BJ (cell line): ENCODE measurements around the gene AKAP5. TPM values are rescaled to one million over a fixed set of nuclear protein-coding genes. Genes with fewer than 3 reads are reported as not detected.

Experiments used
- CTCF ChIA-PET: fragments of 350-600 bp; formaldehyde crosslinking; extraction: SDS; loops from one replicate; lab custom pipeline; 2021; ENCODE audit warnings: antibody characterized with exemption, inconsistent platforms; lab: Yijun Ruan, JAX
- POLR2A ChIA-PET: fragments of 300-600 bp; sonication (Branson Sonifier 250); formaldehyde crosslinking; extraction: SDS; loops from one replicate; lab custom pipeline; 2021; ENCODE audit warnings: antibody characterized with exemption; lab: Charles Lee
- DNase-seq: peaks from one replicate; pipeline ENCODE4 v3.0.0-alpha.2; 2011; ENCODE audit warnings: low read depth
- H3K27me3 ChIP-seq: 2 replicates; pipeline ENCODE4 v1.6.0; 2011; ENCODE audit warnings: low read length; ENCODE audit not compliant: control insufficient read depth, insufficient read depth
- H3K36me3 ChIP-seq: 2 replicates; pipeline ENCODE4 v1.5.1; 2011; ENCODE audit warnings: low read length; ENCODE audit not compliant: control insufficient read depth, insufficient read depth
- H3K4me3 ChIP-seq: 2 replicates; pipeline ENCODE4 v1.5.1; 2011; ENCODE audit warnings: low read depth, mild to moderate bottlenecking, control low read depth, low read length
- CTCF ChIP-seq: IDR thresholded peaks from 2 replicates; pipeline ENCODE4 v1.5.1; 2011; ENCODE audit warnings: low read depth, mild to moderate bottlenecking, control low read depth, inconsistent platforms, low read length, moderate library complexity; ENCODE audit not compliant: insufficient read depth
- polyA plus RNA-seq: library from polyadenylated mRNA; depleted of rRNA; stranded (reverse); fragments of >200 nt; gene quantifications from 2 replicates; pipeline ENCODE4 v1.2.3, GENCODE V29; 2011

The AKAP5 gene
- polyA plus RNA-seq, 1 experiment, result 0.17 TPM

- no peaks in the 10 kb centered on the region for H3K27me3 ChIP-seq
- CTCF ChIA-PET, result interaction anchor here (0.6 to 4.6 kb wide), 4 partner anchors 10 to 1108 kb away, joined by 3 to 30 read pairs (median 4); no protein-coding TSS in a partner anchor
- no peak for DNase-seq
- TF ChIP-seq CTCF, result no peak
- H3K4me3 ChIP-seq, result no peak overlapping the region
- POLR2A ChIA-PET, result interaction anchor here (0.7 kb wide), 2 partner anchors 27 to 77 kb away, joined by 4 to 6 read pairs; no protein-coding TSS in a partner anchor
- peaks cover 1% of the 10 kb centered on the region for H3K36me3 ChIP-seq
These were observed 44.1 kb upstream of the AKAP5 start for GRCh38 chr14:64421166-64421565.

- no peak overlapping the region for H3K4me3 ChIP-seq
- ChIA-PET POLR2A (no interaction called here), CTCF (interaction anchor here (0.6 to 4.6 kb wide), 2 partner anchors 9 to 1109 kb away, joined by 3 to 30 read pairs; no protein-coding TSS in a partner anchor)
- no peaks in the 10 kb centered on the region for H3K27me3 ChIP-seq
- DNase-seq, result no peak
- peaks cover 1% of the 10 kb centered on the region for H3K36me3 ChIP-seq
- no peak for TF ChIP-seq CTCF
These were observed 43.3 kb upstream of the AKAP5 start for GRCh38 chr14:64422005-64422404.

- H3K36me3 ChIP-seq, result peaks cover 3% of the 10 kb centered on the region
- no peaks in the 10 kb centered on the region for H3K27me3 ChIP-seq
- CTCF ChIA-PET, result interaction anchor here (0.6 to 4.6 kb wide), 3 partner anchors 8 to 79 kb away, joined by 3 to 30 read pairs (median 4); no protein-coding TSS in a partner anchor
- TF ChIP-seq CTCF, result no peak
- POLR2A ChIA-PET, result interaction anchor here (0.5 kb wide), 1 partner anchor 40 kb away, joined by 5 read pairs; no protein-coding TSS in a partner anchor
- no peak for DNase-seq
- H3K4me3 ChIP-seq, result no peak overlapping the region
These were observed 42.5 kb upstream of the AKAP5 start for GRCh38 chr14:64422756-64423155.

GRCh38 chr14:64423987-64424386 lies 41.3 kb upstream of the AKAP5 start:
- H3K27me3 ChIP-seq, result no peaks in the 10 kb centered on the region
- H3K36me3 ChIP-seq, result peaks cover 3% of the 10 kb centered on the region
- ChIA-PET POLR2A (no interaction called here), CTCF (interaction anchor here (0.8 to 1.2 kb wide), 7 partner anchors 8 to 116 kb away, joined by 3 to 4 read pairs (median 3); partner anchors contain the start of gene HSPA2)
- H3K4me3 ChIP-seq, result no peak overlapping the region
- no peak for DNase-seq
- no peak for TF ChIP-seq CTCF

GRCh38 chr14:64434528-64434927 lies 30.8 kb upstream of the AKAP5 start:
- Histone ChIP-seq H3K27me3 (no peaks in the 10 kb centered on the region), H3K4me3 (no peak overlapping the region), H3K36me3 (no peaks in the 10 kb centered on the region; the same call in 1 of the 2 replicates)
- POLR2A ChIA-PET, result no interaction called here
- CTCF ChIA-PET, result interaction anchor here (1.1 kb wide), 1 partner anchor 11 kb away, joined by 3 read pairs; no protein-coding TSS in a partner anchor
- TF ChIP-seq CTCF, result no peak
- DNase-seq, result no peak
